Endothelial cell of umbilical vein (primary cell): ENCODE data around the gene PRAC2. TPM values are rescaled to one million over a fixed set of nuclear protein-coding genes. Genes with fewer than 3 reads are reported as not detected.

Experiments used
- BruUV-seq: library from RNA; stranded (reverse); fragments of 400-500 nt; replicated peaks from 2 replicates; lab custom pipeline; 2021; lab: Mats Ljungman, UMichigan
- CTCF ChIA-PET: fragments of 300-600, 350-600 bp; sonication (Branson Sonifier 250); formaldehyde crosslinking; loops from one replicate; lab custom pipeline; 2021; ENCODE audit warnings: antibody characterized with exemption, inconsistent platforms; lab: Charles Lee
- POLR2A ChIA-PET: fragments of 300-600, 350-600 bp; sonication (Branson Sonifier 250); formaldehyde crosslinking; loops from one replicate; lab custom pipeline; 2021; ENCODE audit warnings: antibody characterized with exemption, inconsistent platforms; lab: Charles Lee
- DNase-seq: peaks from one replicate; pipeline ENCODE4 v3.0.0-alpha.2; 2011; ENCODE audit warnings: low read depth, low spot score
- FAIRE-seq: peaks from 2 replicates; lab custom pipeline; 2011; peaks lifted over from hg19 to GRCh38; lab: Jason Lieb, UNC
- H2AFZ ChIP-seq: 2 replicates; pipeline ENCODE4 v1.6.0; 2012; ENCODE audit warnings: low read depth, low read length, control low read depth, inconsistent platforms
- H3K27ac ChIP-seq: 2 replicates; pipeline ENCODE4 v1.5.1; 2011; ENCODE audit warnings: low read depth, mild to moderate bottlenecking, control low read depth, low read length, moderate library complexity; ENCODE audit not compliant: insufficient read depth
- H3K27me3 ChIP-seq, 2 experiments: 2 replicates each; pipeline versions ENCODE4 v1.6.0 to v1.6.1; 2011; ENCODE audit warnings: low read length in 2 of 2, mixed read lengths in 1 of 2; ENCODE audit not compliant: control insufficient read depth in 2 of 2, insufficient read depth in 2 of 2
- H3K36me3 ChIP-seq, 2 experiments: 2 replicates in 1 of 2; 3 replicates in 1 of 2; pipeline ENCODE4 v1.5.1; 2011; ENCODE audit warnings: low read length in 2 of 2, mild to moderate bottlenecking in 1 of 2, moderate library complexity in 1 of 2; ENCODE audit not compliant: control insufficient read depth in 2 of 2, insufficient read depth in 2 of 2; ENCODE audit errors: extremely low read depth in 1 of 2
- H3K4me1 ChIP-seq: 3 replicates; pipeline ENCODE4 v1.5.1; 2011; ENCODE audit warnings: mild to moderate bottlenecking, low read length; ENCODE audit not compliant: control insufficient read depth, insufficient read depth; ENCODE audit errors: extremely low read depth
- H3K4me2 ChIP-seq: 2 replicates; pipeline ENCODE4 v1.6.1; 2011; ENCODE audit warnings: low read length, control low read depth, mixed read lengths; ENCODE audit not compliant: insufficient read depth
- H3K4me3 ChIP-seq, 3 experiments: fragments of 200-600 bp in 1 of 3; sonication (generic), shearing (Covaris generic) in 1 of 3; replicated peaks in 1 of 3; 2 replicates each; pipeline ENCODE4 v1.5.1; 2011 to 2016; ENCODE audit warnings: control low read depth in 3 of 3, low read length in 3 of 3, mild to moderate bottlenecking in 2 of 3, inconsistent platforms in 1 of 3, low read depth in 1 of 3, moderate library complexity in 1 of 3; ENCODE audit not compliant: insufficient read depth in 1 of 3
- H3K79me2 ChIP-seq: 2 replicates; pipeline ENCODE4 v1.6.0; 2012; ENCODE audit warnings: low read length, inconsistent platforms; ENCODE audit not compliant: control insufficient read depth, insufficient read depth
- H3K9ac ChIP-seq: replicated peaks from 2 replicates; pipeline ENCODE3; 2011; ENCODE audit warnings: low read length, control low read depth; ENCODE audit not compliant: insufficient read depth; ENCODE audit errors: extremely low read depth
- H3K9me1 ChIP-seq: replicated peaks from 3 replicates; pipeline ENCODE4 v1.6.0; 2011; ENCODE audit warnings: mild to moderate bottlenecking, low read length; ENCODE audit not compliant: control insufficient read depth, insufficient read depth; ENCODE audit errors: extremely low read depth
- H3K9me3 ChIP-seq: replicated peaks from 2 replicates; pipeline ENCODE4 v1.5.1; 2012; ENCODE audit warnings: low read length, inconsistent platforms; ENCODE audit not compliant: control insufficient read depth, insufficient read depth
- H4K20me1 ChIP-seq: replicated peaks from 2 replicates; pipeline ENCODE3; 2011; ENCODE audit warnings: mild to moderate bottlenecking, low read length; ENCODE audit not compliant: control insufficient read depth, insufficient read depth; ENCODE audit errors: extremely low read depth
- EZH2 ChIP-seq: IDR thresholded peaks from 2 replicates; pipeline ENCODE4 v1.6.1; 2012; ENCODE audit warnings: borderline replicate concordance, low read depth, mild to moderate bottlenecking, moderate library complexity, low read length, inconsistent platforms; ENCODE audit not compliant: severe bottlenecking
- FOS ChIP-seq: IDR thresholded peaks from 2 replicates; pipeline ENCODE4 v1.6.1; 2011; ENCODE audit warnings: mild to moderate bottlenecking, low read length, moderate library complexity, borderline replicate concordance; ENCODE audit not compliant: insufficient read depth
- GATA2 ChIP-seq: IDR thresholded peaks from 2 replicates; pipeline ENCODE4 v1.7.0; 2011; ENCODE audit warnings: low read depth, mild to moderate bottlenecking, moderate library complexity, mixed read lengths, low read length; ENCODE audit not compliant: insufficient read length, insufficient read depth
- JUN ChIP-seq: IDR thresholded peaks from 2 replicates; pipeline ENCODE4 v1.6.1; 2011; ENCODE audit warnings: borderline replicate concordance, low read depth; ENCODE audit not compliant: insufficient read length, insufficient read depth
- MYC ChIP-seq: IDR thresholded peaks from one replicate; pipeline ENCODE4 v1.6.1; 2011; ENCODE audit warnings: mild to moderate bottlenecking, low read depth, low read length
- POLR2A ChIP-seq: IDR thresholded peaks from 2 replicates; pipeline ENCODE4 v1.6.1; 2012; ENCODE audit warnings: low read depth, mild to moderate bottlenecking, control low read depth, low read length
- POLR2AphosphoS5 ChIP-seq: IDR thresholded peaks from 2 replicates; pipeline ENCODE4 v1.6.1; 2012; ENCODE audit warnings: low read depth, mild to moderate bottlenecking, control low read depth, low read length, moderate library complexity; ENCODE audit not compliant: insufficient read depth
- dilution Hi-C: fragments of 300-500 bp; cut with MboI; formaldehyde crosslinking; loops from one replicate; pipeline ENCODE4 v1.15.0; 2019; ENCODE audit warnings: low sequenced_read_pairs; ENCODE audit not compliant: extremely low pct_ligation_motif_present
- intact Hi-C: fragments of 100-400 bp; cut with micrococcal nuclease; formaldehyde crosslinking; loops from one replicate; pipeline ENCODE4 v1.10.0; 2022
- polyA plus RNA-seq, 4 experiments: library from polyadenylated mRNA; depleted of rRNA in 3 of 4; stranded (reverse) in 3 of 4; unstranded in 1 of 4; fragments of >200 nt; gene quantifications; 2 replicates each; pipeline versions ENCODE4 v1.2.1 to v1.2.3, GENCODE V29; 2011 to 2012; ENCODE audit warnings: missing spikeins in 1 of 4
- total RNA-seq: library from RNA; stranded (reverse); gene quantifications from 2 replicates; pipeline ENCODE4 v1.2.3, GENCODE V29; 2021
- TF ChIP-seq, protein P1 (sequence below): IDR thresholded peaks from 2 replicates; pipeline ENCODE4 v1.6.1; 2011; ENCODE audit not compliant: insufficient read depth, insufficient read length
- TF ChIP-seq, protein P2 (sequence below), 2 donors: IDR thresholded peaks; 1 replicate in 1 of 2; 2 replicates in 1 of 2; pipeline ENCODE4 v1.5.1; 2011; ENCODE audit warnings: low read length in 2 of 2, mild to moderate bottlenecking in 2 of 2, moderate library complexity in 2 of 2, control low read depth in 1 of 2, inconsistent platforms in 1 of 2, low read depth in 1 of 2; ENCODE audit not compliant: insufficient read depth in 1 of 2; ENCODE audit errors: extremely low read depth in 1 of 2

PRAC2 gene
- total and polyA plus RNA-seq, 2 donors (not counting 3 experiments of a cell fraction or from before 2014, with no cell fraction given): not detected

DNA sequence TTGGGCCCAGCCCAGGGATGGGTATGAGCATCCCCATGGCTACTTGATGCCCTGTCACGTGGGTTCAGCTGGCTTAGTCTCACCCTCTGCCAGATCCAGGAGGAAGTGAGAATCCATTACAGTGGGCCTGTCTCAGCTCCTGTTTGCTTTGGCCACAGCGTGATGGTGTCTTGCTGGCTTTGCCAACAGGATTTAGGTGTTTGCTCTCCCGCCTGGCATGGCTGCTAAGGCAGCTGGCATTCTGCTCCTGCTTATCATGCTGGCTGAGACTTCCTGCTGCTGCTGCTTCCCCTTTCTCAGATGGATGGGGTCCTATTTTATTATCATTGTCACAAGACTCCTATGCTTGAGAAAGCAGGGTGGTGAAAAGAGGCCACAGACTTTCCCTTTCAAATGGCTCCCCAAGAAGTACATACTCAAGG lies 33.9 kb downstream of the PRAC2 start:
- no TSS peak for BruUV-seq
- DNase-seq: peak; percentile 13
- Histone ChIP-seq H3K9me3 (no peaks in the 10 kb centered on the region), H3K79me2 (no peaks in the 10 kb centered on the region), H3K4me2 (no peak overlapping the region), H3K36me3 (no peaks in the 10 kb centered on the region), H2AFZ (no peak overlapping the region), H3K27me3 (peaks cover 41 to 42% of the 10 kb centered on the region in 2 experiments), H4K20me1 (no peaks in the 10 kb centered on the region), H3K27ac (no peak overlapping the region), H3K9me1 (no peaks in the 10 kb centered on the region), H3K9ac (no peak overlapping the region), H3K4me3 (no peak overlapping the region), H3K4me1 (peaks cover 18% of the 10 kb centered on the region)
- no peak for FAIRE-seq
- POLR2A ChIA-PET: no interaction called here
- intact Hi-C loops: no loop called here
- no peak for TF ChIP-seq POLR2A
- TF ChIP-seq, protein P1, sequence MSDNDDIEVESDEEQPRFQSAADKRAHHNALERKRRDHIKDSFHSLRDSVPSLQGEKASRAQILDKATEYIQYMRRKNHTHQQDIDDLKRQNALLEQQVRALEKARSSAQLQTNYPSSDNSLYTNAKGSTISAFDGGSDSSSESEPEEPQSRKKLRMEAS: no peak
- no peak for TF ChIP-seq POLR2AphosphoS5
- TF ChIP-seq GATA2: no peak
- TF ChIP-seq EZH2: no peak
- TF ChIP-seq, protein P2, sequence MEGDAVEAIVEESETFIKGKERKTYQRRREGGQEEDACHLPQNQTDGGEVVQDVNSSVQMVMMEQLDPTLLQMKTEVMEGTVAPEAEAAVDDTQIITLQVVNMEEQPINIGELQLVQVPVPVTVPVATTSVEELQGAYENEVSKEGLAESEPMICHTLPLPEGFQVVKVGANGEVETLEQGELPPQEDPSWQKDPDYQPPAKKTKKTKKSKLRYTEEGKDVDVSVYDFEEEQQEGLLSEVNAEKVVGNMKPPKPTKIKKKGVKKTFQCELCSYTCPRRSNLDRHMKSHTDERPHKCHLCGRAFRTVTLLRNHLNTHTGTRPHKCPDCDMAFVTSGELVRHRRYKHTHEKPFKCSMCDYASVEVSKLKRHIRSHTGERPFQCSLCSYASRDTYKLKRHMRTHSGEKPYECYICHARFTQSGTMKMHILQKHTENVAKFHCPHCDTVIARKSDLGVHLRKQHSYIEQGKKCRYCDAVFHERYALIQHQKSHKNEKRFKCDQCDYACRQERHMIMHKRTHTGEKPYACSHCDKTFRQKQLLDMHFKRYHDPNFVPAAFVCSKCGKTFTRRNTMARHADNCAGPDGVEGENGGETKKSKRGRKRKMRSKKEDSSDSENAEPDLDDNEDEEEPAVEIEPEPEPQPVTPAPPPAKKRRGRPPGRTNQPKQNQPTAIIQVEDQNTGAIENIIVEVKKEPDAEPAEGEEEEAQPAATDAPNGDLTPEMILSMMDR (IDR thresholded peaks at IDR 0.05; ENCODE audit: extremely low read depth in 1 of 2, insufficient read depth in 1 of 2, low read depth in 1 of 2, low read length in 2 of 2): no peak
- TF ChIP-seq JUN: no peak
- no peak for TF ChIP-seq FOS
- no peak for TF ChIP-seq MYC
- CTCF ChIA-PET: interaction anchor here (0.5 to 2.6 kb wide), 5 partner anchors 32 to 378 kb away, joined by 3 to 7 read pairs (median 4); no protein-coding TSS in a partner anchor
- dilution Hi-C loops: loop anchor here (25.0 kb wide), 1 partner anchor 95 kb away; no protein-coding TSS in a partner anchor
